HepG2 (cell line): Measurements from ENCODE around the gene AOX1.

Experiments used
- HIVEP1 ChIP-seq: sonication (generic); formaldehyde crosslinking; IDR thresholded peaks from 2 replicates; pipeline ENCODE4 v1.4.0; 2020; ENCODE audit warnings: mild to moderate bottlenecking, missing genetic modification reagents
- TBL1XR1 ChIP-seq: fragments of 150-350 bp; IDR thresholded peaks from 2 replicates; pipeline ENCODE4 v1.6.1; 2014; ENCODE audit warnings: borderline replicate concordance, low read length; ENCODE audit not compliant: partially characterized antibody
- ZNF468 ChIP-seq: sonication (generic); formaldehyde crosslinking; IDR thresholded peaks from 2 replicates; pipeline ENCODE4 v1.8.0; 2022; ENCODE audit warnings: mild to moderate bottlenecking, moderate library complexity, missing genetic modification reagents
- ZNF550 ChIP-seq: sonication (generic); formaldehyde crosslinking; IDR thresholded peaks from 2 replicates; pipeline ENCODE4 v1.4.0; 2020; ENCODE audit warnings: mild to moderate bottlenecking, missing genetic modification reagents, borderline replicate concordance

DNA sequence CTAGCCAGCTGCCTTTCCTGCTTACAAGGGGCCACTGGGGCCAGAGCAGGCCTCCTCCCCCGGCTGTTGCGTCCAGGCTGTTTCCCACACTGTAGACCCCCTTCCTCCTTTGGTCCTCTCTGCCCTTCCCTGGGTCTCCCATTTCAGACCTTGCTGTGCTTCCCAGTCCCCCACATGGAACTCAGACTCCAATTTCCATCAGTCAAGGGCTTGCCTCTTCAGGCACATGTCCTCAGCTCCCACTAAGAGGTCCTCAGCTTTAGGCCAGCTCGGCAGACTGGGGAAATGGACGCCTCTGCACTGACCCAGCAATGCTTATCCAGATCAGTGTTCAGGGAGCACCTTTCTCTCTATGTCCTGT lies 127.9 kb downstream of the AOX1 start:
- TF ChIP-seq ZNF468 (CRISPR knock-in tag), result no peak
- TF ChIP-seq TBL1XR1, result no peak
- no peak for TF ChIP-seq HIVEP1 (CRISPR knock-in tag)
- no peak for TF ChIP-seq ZNF550 (CRISPR knock-in tag)
